Gastrocnemius medialis (tissue), 4 donors: ENCODE measurements around the gene ODF2. TPM values are rescaled to one million over a fixed set of nuclear protein-coding genes. Genes with fewer than 3 reads are reported as not detected.
A peak's percentile ranks its signal among the peaks of the same experiment; 100 is the strongest.

Experiments
- ATAC-seq, 2 donors: fragments of 150-250 bp; one replicate each; pipeline ENCODE4 v1.9.1; 2016
- DNase-seq, 2 donors: peaks; one replicate each; pipeline ENCODE4 v3.0.0-alpha.2; 2019
- H3K27ac ChIP-seq, 4 donors: fragments of 200-600 bp; sonication (generic); 1 replicate in 1 of 4; 2 replicates in 3 of 4; pipeline ENCODE4 v1.5.1; 2016 to 2018; ENCODE audit warnings: mild to moderate bottlenecking in 2 of 4, moderate library complexity in 1 of 4
- H3K27me3 ChIP-seq, 3 donors: fragments of 200-600 bp; sonication (generic) in 2 of 3; 1 replicate in 1 of 3; 2 replicates in 2 of 3; pipeline versions ENCODE4 v1.5.1 to v1.6.0; 2016 to 2019; ENCODE audit warnings: mild to moderate bottlenecking in 1 of 3, moderate library complexity in 1 of 3
- H3K36me3 ChIP-seq, 2 donors: fragments of 200-600 bp; sonication (generic) in 1 of 2; one replicate each; pipeline ENCODE4 v1.5.1; 2017 to 2018
- H3K4me1 ChIP-seq, 2 donors: fragments of 200-600 bp; sonication (generic) in 1 of 2; one replicate each; pipeline ENCODE4 v1.5.1; 2016 to 2017; ENCODE audit warnings: mild to moderate bottlenecking in 2 of 2
- H3K4me3 ChIP-seq, 4 donors: fragments of 200-600 bp; sonication (generic) in 3 of 4; 1 replicate in 1 of 4; 2 replicates in 3 of 4; pipeline ENCODE4 v1.5.1; 2016 to 2019; ENCODE audit warnings: mild to moderate bottlenecking in 2 of 4
- H3K9me3 ChIP-seq, 3 donors: fragments of 200-600 bp; sonication (generic) in 2 of 3; 1 replicate in 1 of 3; 2 replicates in 2 of 3; pipeline ENCODE4 v1.5.1; 2016 to 2019
- POLR2A ChIP-seq, 2 donors: fragments of 450-650 bp; IDR thresholded peaks; one replicate each; pipeline ENCODE4 v1.6.1; 2017; ENCODE audit warnings: antibody characterized with exemption in 2 of 2, mild to moderate bottlenecking in 2 of 2, moderate library complexity in 2 of 2
- in situ Hi-C, 4 donors: fragments of 200-750 bp; cut with MboI; loops; one replicate each; pipeline versions ENCODE4 v1.15.0 to v1.8.0; 2017; ENCODE audit warnings: low sequenced_read_pairs in 4 of 4
- intact Hi-C: fragments of 100-400 bp; cut with DNase I; formaldehyde crosslinking; loops from one replicate; pipeline ENCODE4 v1.15.1; 2023; ENCODE audit warnings: low total_unique reads
- total RNA-seq, 4 donors: library from RNA; depleted of rRNA; stranded (reverse); fragments of >200 nt; gene quantifications; one replicate each; pipeline versions ENCODE4 v1.1.0 to v1.2.3, GENCODE V29; 2016
- TF ChIP-seq, protein P1 (sequence below), 5 experiments: fragments of 450-650 bp in 3 of 5; fragments of 200-600 bp in 2 of 5; sonication (generic) in 2 of 5; IDR thresholded peaks in 4 of 5; conservative IDR thresholded peaks in 1 of 5; 1 replicate in 4 of 5; 2 replicates in 1 of 5; pipeline ENCODE4 v1.5.1; 2016 to 2019; ENCODE audit warnings: antibody characterized with exemption in 5 of 5, mild to moderate bottlenecking in 3 of 5, moderate library complexity in 3 of 5

ODF2 gene
- total RNA-seq, 4 donors from 2014 or later, result 8.5 to 11.0 (median 9.9) TPM

DNA sequence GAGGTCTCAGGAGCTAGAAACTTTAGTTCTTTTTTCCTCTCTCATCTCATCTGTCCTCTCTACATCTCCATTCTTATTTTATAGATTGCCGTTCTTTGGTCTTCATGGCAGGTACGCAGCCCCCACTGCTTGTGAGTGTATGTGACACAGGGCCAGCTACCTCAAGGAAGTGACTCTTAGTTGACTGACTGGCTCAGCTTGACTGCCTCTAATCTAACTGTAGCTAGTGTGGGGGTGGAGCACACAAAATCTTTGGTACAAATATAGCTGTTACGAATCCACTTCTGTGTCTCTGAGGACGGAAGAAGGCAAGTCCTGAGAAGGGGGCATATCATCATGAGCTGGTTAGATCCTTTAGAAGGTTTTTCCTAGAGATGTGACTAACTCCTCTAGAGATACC, 76.8 kb downstream of the ODF2 start:
- ATAC-seq (no peak), DNase-seq (no peak)
- in situ Hi-C loops, result no loop called here
- Histone ChIP-seq H3K4me3 (no peak overlapping the region), H3K4me1 (no peaks in the 10 kb centered on the region), H3K9me3 (no peaks in the 10 kb centered on the region), H3K27ac (no peak overlapping the region), H3K36me3 (peaks cover 0 to 82% of the 10 kb centered on the region in 2 donors), H3K27me3 (no peaks in the 10 kb centered on the region)
- TF ChIP-seq, protein P1, sequence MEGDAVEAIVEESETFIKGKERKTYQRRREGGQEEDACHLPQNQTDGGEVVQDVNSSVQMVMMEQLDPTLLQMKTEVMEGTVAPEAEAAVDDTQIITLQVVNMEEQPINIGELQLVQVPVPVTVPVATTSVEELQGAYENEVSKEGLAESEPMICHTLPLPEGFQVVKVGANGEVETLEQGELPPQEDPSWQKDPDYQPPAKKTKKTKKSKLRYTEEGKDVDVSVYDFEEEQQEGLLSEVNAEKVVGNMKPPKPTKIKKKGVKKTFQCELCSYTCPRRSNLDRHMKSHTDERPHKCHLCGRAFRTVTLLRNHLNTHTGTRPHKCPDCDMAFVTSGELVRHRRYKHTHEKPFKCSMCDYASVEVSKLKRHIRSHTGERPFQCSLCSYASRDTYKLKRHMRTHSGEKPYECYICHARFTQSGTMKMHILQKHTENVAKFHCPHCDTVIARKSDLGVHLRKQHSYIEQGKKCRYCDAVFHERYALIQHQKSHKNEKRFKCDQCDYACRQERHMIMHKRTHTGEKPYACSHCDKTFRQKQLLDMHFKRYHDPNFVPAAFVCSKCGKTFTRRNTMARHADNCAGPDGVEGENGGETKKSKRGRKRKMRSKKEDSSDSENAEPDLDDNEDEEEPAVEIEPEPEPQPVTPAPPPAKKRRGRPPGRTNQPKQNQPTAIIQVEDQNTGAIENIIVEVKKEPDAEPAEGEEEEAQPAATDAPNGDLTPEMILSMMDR (IDR thresholded peaks at IDR 0.05 in 4 of 5, conservative IDR thresholded peaks at IDR 0.05 in 1 of 5), result no peak
- TF ChIP-seq POLR2A (IDR thresholded peaks at IDR 0.05), result no peak
- intact Hi-C loops, result no loop called here

DNA sequence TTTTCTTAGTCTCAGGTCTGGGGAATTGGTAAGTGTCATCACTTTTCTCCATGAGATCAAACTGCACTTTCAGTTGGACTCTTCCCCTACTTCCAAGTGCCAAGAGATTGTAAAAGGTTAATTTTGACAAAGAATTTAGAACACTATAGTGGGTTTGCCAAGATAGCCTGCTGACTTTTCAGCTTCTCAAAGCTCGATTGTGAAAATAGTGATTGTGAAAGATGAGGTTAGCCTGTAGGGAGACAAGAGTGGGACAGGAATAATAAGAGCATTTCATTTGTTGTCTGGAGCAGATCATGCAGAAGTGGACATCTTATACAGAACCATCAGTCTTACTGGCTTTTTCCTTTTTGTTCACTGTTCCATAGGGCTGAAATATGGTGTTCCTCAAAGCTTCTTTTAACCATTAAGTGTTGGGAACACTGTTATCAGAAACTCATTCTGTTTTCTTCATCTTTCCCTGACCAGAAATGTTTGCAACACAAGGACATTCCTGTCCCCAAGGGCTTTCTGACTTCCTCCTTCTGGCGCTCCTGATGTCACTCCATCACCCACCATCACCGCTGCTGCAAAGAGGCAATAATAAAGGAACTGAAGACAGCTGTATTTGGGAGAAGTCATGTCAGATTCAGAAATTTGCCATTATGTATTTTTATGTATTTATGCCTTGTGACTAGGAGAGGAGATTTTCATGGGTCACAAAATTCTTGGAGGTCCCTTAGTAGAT, 85.0 kb downstream of the ODF2 start:
- in situ Hi-C loops (no loop called here), intact Hi-C loops (no loop called here)
- Histone ChIP-seq H3K4me1 (no peaks in the 10 kb centered on the region), H3K9me3 (no peaks in the 10 kb centered on the region), H3K4me3 (no peak overlapping the region), H3K27me3 (no peaks in the 10 kb centered on the region), H3K36me3 (peaks cover 0 to 68% of the 10 kb centered on the region in 2 donors), H3K27ac (no peak overlapping the region)
- peak; percentile 12 to 62 for ATAC-seq
- DNase-seq, result no peak
- TF ChIP-seq, protein P1 (IDR thresholded peaks at IDR 0.05 in 4 of 5, conservative IDR thresholded peaks at IDR 0.05 in 1 of 5), result no peak
- no peak for TF ChIP-seq POLR2A (IDR thresholded peaks at IDR 0.05)

DNA sequence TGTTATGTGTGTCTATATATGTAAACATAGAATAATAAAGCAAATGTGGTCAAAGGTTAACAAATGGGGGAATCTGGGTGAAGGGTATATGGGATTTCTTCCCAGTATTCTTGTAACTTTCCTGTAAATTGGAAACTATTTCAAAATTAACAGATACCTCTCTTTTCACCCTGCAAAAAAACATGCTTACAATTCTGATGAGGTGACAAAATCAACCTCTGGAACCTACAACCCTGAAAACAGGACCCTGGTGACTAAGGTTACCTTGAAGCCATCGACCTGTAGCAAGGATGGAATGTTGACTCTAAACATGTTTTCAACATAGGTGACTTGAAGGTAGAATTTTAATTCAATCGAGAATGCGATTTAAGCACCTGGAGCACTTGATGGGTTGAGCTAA, 90.7 kb downstream of the ODF2 start:
- DNase-seq (no peak), ATAC-seq (no peak)
- Histone ChIP-seq H3K36me3 (peaks cover 0 to 13% of the 10 kb centered on the region in 2 donors), H3K4me3 (no peak overlapping the region), H3K27ac (no peak overlapping the region), H3K27me3 (no peaks in the 10 kb centered on the region), H3K4me1 (peaks cover 10 to 20% of the 10 kb centered on the region in 2 donors), H3K9me3 (no peaks in the 10 kb centered on the region)
- no peak for TF ChIP-seq POLR2A (IDR thresholded peaks at IDR 0.05)
- TF ChIP-seq, protein P1 (IDR thresholded peaks at IDR 0.05 in 4 of 5, conservative IDR thresholded peaks at IDR 0.05 in 1 of 5), result no peak
- in situ Hi-C loops (no loop called here), intact Hi-C loops (no loop called here)

DNA sequence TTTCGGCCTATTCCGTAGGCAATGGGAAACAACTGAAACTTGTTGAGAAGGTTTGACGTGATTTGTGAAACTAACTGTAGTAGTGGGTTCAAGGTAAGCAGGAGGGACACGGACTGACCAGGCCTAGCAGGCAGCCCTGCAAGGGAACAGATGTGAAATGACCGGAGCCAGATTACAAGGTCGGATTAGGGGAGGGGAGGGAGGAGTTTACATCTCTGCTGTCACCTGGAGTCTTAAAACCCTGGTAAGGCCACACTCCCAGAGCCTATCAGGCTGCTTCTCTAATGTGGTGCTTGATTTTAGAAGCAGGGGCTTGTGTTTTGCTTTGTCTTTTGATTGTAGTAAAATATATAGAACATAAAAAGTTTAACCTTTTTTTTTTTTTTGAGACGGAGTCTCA, 93.1 kb downstream of the ODF2 start:
- intact Hi-C loops (no loop called here), in situ Hi-C loops (no loop called here)
- Histone ChIP-seq H3K36me3 (no peaks in the 10 kb centered on the region), H3K4me1 (peaks cover 22 to 31% of the 10 kb centered on the region in 2 donors), H3K27me3 (no peaks in the 10 kb centered on the region), H3K4me3 (no peak overlapping the region), H3K27ac (no peak overlapping the region), H3K9me3 (no peaks in the 10 kb centered on the region)
- DNase-seq (no peak), ATAC-seq (no peak)
- TF ChIP-seq POLR2A (IDR thresholded peaks at IDR 0.05), result no peak
- TF ChIP-seq, protein P1 (IDR thresholded peaks at IDR 0.05 in 4 of 5, conservative IDR thresholded peaks at IDR 0.05 in 1 of 5), result no peak
